IPS DF 4.7 (cell line): Measurements from ENCODE around the gene RHOB.
A peak's percentile ranks its signal among the peaks of the same experiment; 100 is the strongest.
"Not testable (repeated sequence)": the region's sequence is repeated elsewhere in the genome, so short reads cannot be mapped to it uniquely, and the experiment has no call there.

Source experiments
- DNase-seq: peaks from one replicate; pipeline ENCODE4 v3.0.0-alpha.2; 2013; ENCODE audit warnings: low spot score; ENCODE audit errors: extremely low read depth

Gene RHOB

GRCh38 chr2:20446917-20447436 lies at the start of gene RHOB:
Gene RHOB (plus strand): TSS chr2:20447074. CDS start chr2:20447466, 392 bp downstream.
- peak; percentile 68 for DNase-seq

- DNase-seq, result no peak
These were observed 48.9 kb upstream of the RHOB start for GRCh38 chr2:20397811-20398447.

- no peak for DNase-seq
These were observed 47.8 kb upstream of the RHOB start for GRCh38 chr2:20398956-20399567.

GRCh38 chr2:20400306-20400705 lies 46.6 kb upstream of the RHOB start:
- no peak for DNase-seq

- DNase-seq, result no peak
These were observed 45.9 kb upstream of the RHOB start for GRCh38 chr2:20400787-20401488.

- no peak for DNase-seq
These were observed 45.4 kb upstream of the RHOB start for GRCh38 chr2:20401489-20401835.

GRCh38 chr2:20403774-20404312 lies 43.0 kb upstream of the RHOB start:
- no peak for DNase-seq

- no peak for DNase-seq
These were observed 41.9 kb upstream of the RHOB start for GRCh38 chr2:20404950-20405349.

- DNase-seq, result no peak
These were observed 37.8 kb upstream of the RHOB start for GRCh38 chr2:20409039-20409438.

GRCh38 chr2:20410556-20411277 lies 36.2 kb upstream of the RHOB start:
- DNase-seq, result no peak

- peak; percentile 46 for DNase-seq
These were observed 35.4 kb upstream of the RHOB start for GRCh38 chr2:20411361-20411894.

GRCh38 chr2:20414806-20415205 lies 32.1 kb upstream of the RHOB start:
- no peak for DNase-seq

GRCh38 chr2:20415511-20415918 lies 31.4 kb upstream of the RHOB start:
- no peak for DNase-seq

- DNase-seq, result no peak
These were observed 30.2 kb upstream of the RHOB start for GRCh38 chr2:20416723-20417122.

GRCh38 chr2:20417230-20417821 lies 29.5 kb upstream of the RHOB start:
- DNase-seq, result not testable (repeated sequence)

GRCh38 chr2:20418519-20418918 lies 28.4 kb upstream of the RHOB start:
- no peak for DNase-seq

- no peak for DNase-seq
These were observed 27.8 kb upstream of the RHOB start for GRCh38 chr2:20419007-20419576.

- no peak for DNase-seq
These were observed 27.1 kb upstream of the RHOB start for GRCh38 chr2:20419752-20420151.

- DNase-seq, result no peak
These were observed 25.4 kb upstream of the RHOB start for GRCh38 chr2:20421336-20421987.

- no peak for DNase-seq
These were observed 24.9 kb upstream of the RHOB start for GRCh38 chr2:20421988-20422370.
